HUES6 (cell line): ENCODE measurements around the gene KDSR.

Experiments used
- H3K27ac ChIP-seq: 2 replicates; pipeline ENCODE4 v1.7.0; 2013; ENCODE audit warnings: low read depth, mild to moderate bottlenecking, low read length, inconsistent platforms
- H3K27me3 ChIP-seq: 2 replicates; pipeline ENCODE4 v1.6.1; 2013; ENCODE audit warnings: low read length; ENCODE audit not compliant: control insufficient read depth, insufficient read depth
- H3K36me3 ChIP-seq: 2 replicates; pipeline ENCODE4 v1.6.1; 2013; ENCODE audit warnings: low read length; ENCODE audit not compliant: control insufficient read depth, insufficient read depth
- H3K4me1 ChIP-seq: 2 replicates; pipeline ENCODE4 v1.6.1; 2013; ENCODE audit warnings: low read length; ENCODE audit not compliant: control insufficient read depth, insufficient read depth
- H3K4me3 ChIP-seq: 2 replicates; pipeline ENCODE4 v1.5.1; 2013; ENCODE audit warnings: low read depth, low read length
- H3K9ac ChIP-seq: one replicate; pipeline ENCODE4 v1.6.1; 2013; ENCODE audit warnings: mild to moderate bottlenecking, low read length
- H3K9me3 ChIP-seq: 2 replicates; pipeline ENCODE4 v1.6.1; 2013; ENCODE audit warnings: low read depth, low read length; ENCODE audit not compliant: control insufficient read depth, insufficient read depth

The KDSR gene

DNA sequence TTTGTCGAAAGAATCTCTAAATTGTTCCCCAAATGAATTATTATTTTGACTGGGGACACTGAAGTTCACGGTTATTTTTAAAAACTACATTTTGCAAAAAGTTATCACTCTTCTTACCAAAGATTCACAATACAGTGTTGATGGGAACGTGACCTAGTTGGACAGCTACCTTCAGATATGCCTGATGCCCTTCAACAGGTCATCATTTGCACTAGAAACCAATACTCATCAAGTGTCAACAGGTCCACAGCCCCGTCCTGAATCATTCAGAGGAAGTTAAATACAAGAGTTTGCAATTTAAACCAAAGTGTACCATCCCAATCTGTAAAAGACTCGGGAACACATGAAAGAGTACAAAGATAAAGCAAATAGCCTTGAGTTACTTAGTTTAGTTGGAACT, 75.7 kb downstream of the KDSR start:
- no peak overlapping the region for H3K4me3 ChIP-seq
- no peaks in the 10 kb centered on the region for H3K9me3 ChIP-seq
- H3K36me3 ChIP-seq: no peaks in the 10 kb centered on the region
- H3K27me3 ChIP-seq: no peaks in the 10 kb centered on the region
- no peak overlapping the region for H3K9ac ChIP-seq
- H3K4me1 ChIP-seq: peaks cover 8% of the 10 kb centered on the region; the same call in 1 of the 2 replicates
- no peak overlapping the region for H3K27ac ChIP-seq

DNA sequence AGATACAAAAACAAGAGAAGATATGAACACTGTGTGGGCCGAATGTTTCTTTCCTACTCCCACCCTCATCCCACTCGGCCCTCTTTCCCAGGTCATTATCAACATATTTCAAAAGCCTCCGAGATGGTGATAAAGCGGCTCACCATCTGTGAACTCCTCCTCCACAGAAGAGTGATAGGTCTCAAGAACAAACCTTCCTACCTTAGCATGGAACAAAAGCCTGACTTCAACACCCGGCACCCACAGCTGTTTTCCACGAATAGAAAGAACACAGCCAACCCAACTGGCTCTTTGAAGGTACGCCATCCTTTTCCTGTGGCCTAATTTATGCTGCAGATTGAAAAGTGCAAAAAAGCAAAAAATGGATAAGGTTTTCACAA, 76.2 kb downstream of the KDSR start:
- H3K27me3 ChIP-seq: no peaks in the 10 kb centered on the region

DNA sequence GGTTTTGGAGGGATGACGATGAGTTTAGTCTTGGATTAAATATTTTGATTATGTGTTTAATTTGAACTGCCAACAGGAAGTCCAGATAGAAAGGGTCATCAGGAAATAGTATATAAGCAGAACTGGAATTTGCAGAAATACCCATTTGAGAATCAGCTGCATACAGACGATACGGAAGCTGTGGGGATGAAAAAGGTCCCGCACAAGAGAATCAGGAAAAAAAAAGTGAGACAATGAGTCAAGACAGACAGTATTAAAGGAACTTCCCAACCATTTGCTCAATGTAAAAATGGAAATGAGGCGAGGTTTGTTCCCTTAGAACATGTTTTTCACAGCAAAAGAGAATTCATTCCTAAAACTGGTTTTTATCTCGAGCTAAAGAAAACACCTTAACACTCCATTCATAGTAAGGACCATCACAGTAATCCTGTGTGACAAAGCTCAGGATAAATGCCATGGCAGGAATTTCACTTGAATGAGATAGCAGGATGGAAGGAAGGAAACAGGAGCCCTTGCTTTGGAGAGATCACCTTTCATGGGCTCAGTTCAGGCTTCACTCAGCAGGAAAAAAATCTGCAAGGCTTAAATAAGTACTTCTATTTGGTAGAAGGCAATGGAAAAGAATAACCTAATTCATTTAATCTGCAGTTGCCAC, 76.7 kb downstream of the KDSR start:
- Histone ChIP-seq H3K36me3 (no peaks in the 10 kb centered on the region), H3K4me1 (peaks cover 8% of the 10 kb centered on the region; the same call in 1 of the 2 replicates)

More for the DNA sequence above, 76.2 kb downstream of the KDSR start:
- no peaks in the 10 kb centered on the region for H3K9me3 ChIP-seq
- peaks cover 8% of the 10 kb centered on the region; the same call in 1 of the 2 replicates for H3K4me1 ChIP-seq
- H3K36me3 ChIP-seq: no peaks in the 10 kb centered on the region
- H3K27ac ChIP-seq: no peak overlapping the region
- H3K4me3 ChIP-seq: no peak overlapping the region
- no peak overlapping the region for H3K9ac ChIP-seq

DNA sequence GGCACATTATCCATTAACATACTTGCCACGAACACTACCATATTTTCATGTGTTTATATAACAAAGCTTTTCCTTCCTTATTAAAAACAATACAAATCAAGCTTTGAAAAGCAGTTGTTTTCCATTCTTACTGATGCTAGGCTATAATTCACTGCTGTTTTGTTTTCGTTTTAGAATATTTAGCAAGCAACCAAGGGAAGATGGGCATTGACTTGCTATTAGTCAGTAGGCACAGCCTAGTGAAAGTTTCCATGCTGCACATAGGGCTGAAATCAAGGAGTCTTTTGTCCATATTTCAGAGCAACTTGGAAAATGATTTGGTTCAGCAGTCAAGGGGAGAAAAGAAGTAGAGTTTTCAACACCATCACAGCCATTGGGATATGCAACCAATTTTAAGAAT, 78.7 kb downstream of the KDSR start:
- H3K9me3 ChIP-seq: no peaks in the 10 kb centered on the region
- peaks cover 8% of the 10 kb centered on the region; the same call in 1 of the 2 replicates for H3K4me1 ChIP-seq
- no peak overlapping the region for H3K4me3 ChIP-seq
- H3K36me3 ChIP-seq: no peaks in the 10 kb centered on the region
- H3K9ac ChIP-seq: no peak overlapping the region
- H3K27me3 ChIP-seq: no peaks in the 10 kb centered on the region
- no peak overlapping the region for H3K27ac ChIP-seq

More for the DNA sequence above, 76.7 kb downstream of the KDSR start:
- Histone ChIP-seq H3K4me3 (no peak overlapping the region), H3K9ac (no peak overlapping the region), H3K27ac (no peak overlapping the region), H3K27me3 (no peaks in the 10 kb centered on the region), H3K9me3 (no peaks in the 10 kb centered on the region)

DNA sequence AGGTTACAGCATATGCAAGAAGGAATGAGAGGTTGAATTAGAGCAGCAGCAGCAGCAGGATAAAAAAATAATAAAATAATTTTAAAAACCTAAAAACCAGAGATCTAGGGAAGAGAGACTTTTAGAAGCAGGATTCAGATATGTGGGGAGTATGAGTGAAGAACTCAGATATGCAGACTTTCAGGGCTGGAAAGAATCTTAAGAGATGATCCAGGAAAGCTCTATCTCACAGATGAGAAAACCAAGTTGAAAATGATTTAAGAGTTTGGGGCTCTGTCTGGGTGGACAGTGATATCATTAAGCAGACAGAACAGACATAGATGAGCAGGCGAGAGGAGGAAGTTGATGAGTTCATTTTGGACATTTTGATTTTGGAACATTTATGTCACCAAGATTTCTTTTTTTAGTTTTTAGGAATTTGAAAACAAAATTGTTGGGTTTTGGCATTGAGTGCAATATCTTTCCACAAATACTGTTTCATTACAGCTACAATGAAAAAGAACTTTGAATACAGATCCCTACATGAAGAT, 79.2 kb downstream of the KDSR start:
- no peak overlapping the region for H3K4me3 ChIP-seq
- H3K4me1 ChIP-seq: peaks cover 8% of the 10 kb centered on the region; the same call in 1 of the 2 replicates
- H3K9ac ChIP-seq: no peak overlapping the region
- no peaks in the 10 kb centered on the region for H3K36me3 ChIP-seq
- no peaks in the 10 kb centered on the region for H3K9me3 ChIP-seq
- no peaks in the 10 kb centered on the region for H3K27me3 ChIP-seq
- no peak overlapping the region for H3K27ac ChIP-seq

DNA sequence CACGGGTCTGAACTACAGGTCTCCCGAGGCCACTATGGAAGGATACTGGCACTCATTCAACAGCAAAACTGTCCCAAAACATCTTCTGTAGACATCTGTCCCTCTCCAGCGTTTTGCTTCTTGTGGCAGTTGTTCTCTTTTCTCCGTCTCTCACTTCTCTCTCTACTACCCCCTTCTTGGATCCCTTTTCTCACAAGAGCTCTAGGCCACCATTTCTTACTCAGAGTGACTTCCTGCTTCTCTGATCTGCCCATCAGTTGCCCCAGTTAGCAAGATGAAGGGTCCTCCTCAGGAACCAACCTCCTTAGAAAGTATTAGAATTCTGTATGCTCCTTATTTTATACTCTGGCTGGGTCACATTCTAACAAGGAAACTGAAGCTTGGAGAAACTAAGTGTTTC, 80.1 kb downstream of the KDSR start:
- no peak overlapping the region for H3K27ac ChIP-seq
- H3K36me3 ChIP-seq: no peaks in the 10 kb centered on the region
- H3K4me1 ChIP-seq: peaks cover 8% of the 10 kb centered on the region; the same call in 1 of the 2 replicates
- no peak overlapping the region for H3K9ac ChIP-seq
- no peak overlapping the region for H3K4me3 ChIP-seq
- H3K9me3 ChIP-seq: no peaks in the 10 kb centered on the region
- H3K27me3 ChIP-seq: no peaks in the 10 kb centered on the region

DNA sequence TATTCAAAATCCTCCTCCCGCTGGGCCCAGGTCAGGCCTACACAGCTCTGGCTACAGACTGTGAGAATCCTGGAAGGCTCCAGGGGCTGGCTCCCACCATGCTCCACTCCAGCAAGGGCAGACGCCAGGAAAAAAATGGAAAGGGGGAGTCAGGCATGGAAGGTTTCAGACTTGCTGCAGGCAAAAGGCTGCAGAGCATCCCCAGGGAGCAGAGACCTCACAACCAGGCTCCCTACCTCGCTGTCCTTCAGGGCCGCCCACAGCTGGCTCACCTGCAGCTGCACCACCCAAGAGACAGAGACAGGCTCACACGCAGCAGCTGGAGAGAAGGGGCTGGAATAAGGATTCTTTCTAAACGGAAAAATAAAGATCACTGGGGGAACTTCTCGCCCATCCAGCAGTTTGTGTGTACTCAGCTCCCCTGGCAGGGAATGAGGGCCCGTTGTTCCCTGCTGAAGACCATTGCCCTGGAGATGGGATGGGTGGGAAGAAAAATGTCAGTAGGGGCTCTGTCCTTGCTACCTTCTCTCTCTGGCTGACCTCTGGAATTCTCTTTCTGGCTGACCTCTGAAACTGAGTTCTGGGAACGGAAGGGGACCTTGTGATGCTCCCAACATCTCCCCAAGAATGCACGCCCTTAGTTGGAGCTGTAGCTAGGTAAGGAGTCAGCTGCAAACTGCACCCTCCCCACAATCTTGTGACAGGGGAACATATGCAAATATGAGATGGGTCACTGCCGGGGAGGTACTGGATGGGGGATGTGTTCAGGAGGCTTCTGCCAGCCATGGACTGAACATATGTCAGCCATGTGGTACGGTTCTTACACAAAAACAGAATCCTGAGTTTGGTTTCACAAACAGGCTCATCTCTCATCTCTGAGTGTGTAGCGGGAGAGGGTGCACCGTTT, 81.9 kb downstream of the KDSR start:
- H3K27ac ChIP-seq: no peak overlapping the region
- H3K36me3 ChIP-seq: no peaks in the 10 kb centered on the region
- no peaks in the 10 kb centered on the region for H3K4me1 ChIP-seq
- H3K4me3 ChIP-seq: no peak overlapping the region
- no peaks in the 10 kb centered on the region for H3K27me3 ChIP-seq
- H3K9ac ChIP-seq: no peak overlapping the region
- H3K9me3 ChIP-seq: no peaks in the 10 kb centered on the region

DNA sequence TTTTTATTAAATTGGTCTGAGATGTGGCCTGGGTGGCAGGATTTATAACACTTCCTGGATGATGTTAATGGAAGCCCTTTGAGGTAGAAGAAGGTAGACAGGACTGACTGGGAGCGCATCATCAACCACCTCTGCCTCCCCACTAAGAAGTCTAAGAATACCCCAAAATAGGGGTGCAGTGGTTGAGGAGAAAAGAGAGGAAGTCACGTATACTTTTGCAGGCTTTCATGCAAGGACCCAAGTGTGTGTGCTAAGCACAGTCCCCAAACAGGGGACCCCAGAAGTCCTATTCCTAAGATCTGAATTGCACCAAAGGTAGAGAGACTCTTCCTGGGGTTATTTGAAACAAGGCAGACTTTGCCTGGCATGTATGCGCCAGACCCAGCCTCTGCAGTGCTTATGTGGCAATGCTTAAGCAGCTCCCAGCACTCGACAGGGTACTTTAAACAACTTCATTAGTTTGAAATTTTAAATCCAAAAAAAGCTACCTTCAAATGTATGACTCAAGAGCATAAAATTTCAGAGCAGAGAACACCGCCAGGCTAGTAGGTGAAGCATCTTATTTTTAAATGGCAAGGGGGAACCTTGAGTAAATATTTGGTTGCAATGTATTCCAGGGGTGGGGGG, 82.7 kb downstream of the KDSR start:
- no peaks in the 10 kb centered on the region for H3K27me3 ChIP-seq
- H3K36me3 ChIP-seq: no peaks in the 10 kb centered on the region
- H3K27ac ChIP-seq: no peak overlapping the region
- H3K4me3 ChIP-seq: no peak overlapping the region
- no peak overlapping the region for H3K9ac ChIP-seq
- no peaks in the 10 kb centered on the region for H3K4me1 ChIP-seq
- no peaks in the 10 kb centered on the region for H3K9me3 ChIP-seq

DNA sequence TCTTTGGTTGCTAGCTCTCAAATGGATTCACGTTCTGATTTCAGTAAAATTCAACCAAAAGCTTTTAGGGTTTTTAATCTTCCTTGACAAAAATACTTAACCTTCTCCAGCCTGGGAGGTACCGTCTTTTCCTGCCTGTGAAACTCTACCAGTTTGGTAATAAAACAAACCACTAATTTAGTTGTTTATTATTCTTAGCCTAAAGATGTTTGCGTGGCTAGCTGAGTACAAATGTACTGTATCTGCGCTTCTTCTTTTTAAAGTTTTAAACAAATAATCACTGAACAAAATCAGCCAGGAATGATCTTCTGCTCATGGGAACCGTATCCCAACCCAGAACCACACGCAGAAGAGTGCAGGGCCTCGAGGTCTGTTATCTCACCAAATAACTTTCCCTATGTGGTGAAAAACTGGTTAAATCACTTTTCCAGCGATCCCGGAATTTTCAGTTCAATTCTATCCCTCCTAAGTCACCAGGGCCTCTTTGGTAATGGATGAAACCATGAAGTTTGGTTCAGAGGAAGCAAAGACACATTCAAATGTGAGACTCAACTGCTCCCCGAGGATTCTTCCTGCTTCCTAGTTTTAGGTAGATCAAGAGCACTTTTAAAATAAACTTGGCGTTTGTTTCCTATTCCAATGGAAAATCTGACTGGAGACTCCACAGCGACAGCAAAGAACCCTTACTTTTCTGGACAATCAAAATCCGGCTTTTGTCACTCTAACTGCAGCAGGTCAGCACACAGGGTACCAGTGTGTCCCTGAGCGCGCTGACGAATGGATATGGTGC, 83.5 kb downstream of the KDSR start:
- Histone ChIP-seq H3K4me1 (no peaks in the 10 kb centered on the region), H3K27me3 (no peaks in the 10 kb centered on the region), H3K36me3 (no peaks in the 10 kb centered on the region), H3K9ac (no peak overlapping the region), H3K4me3 (no peak overlapping the region), H3K9me3 (no peaks in the 10 kb centered on the region), H3K27ac (no peak overlapping the region)

DNA sequence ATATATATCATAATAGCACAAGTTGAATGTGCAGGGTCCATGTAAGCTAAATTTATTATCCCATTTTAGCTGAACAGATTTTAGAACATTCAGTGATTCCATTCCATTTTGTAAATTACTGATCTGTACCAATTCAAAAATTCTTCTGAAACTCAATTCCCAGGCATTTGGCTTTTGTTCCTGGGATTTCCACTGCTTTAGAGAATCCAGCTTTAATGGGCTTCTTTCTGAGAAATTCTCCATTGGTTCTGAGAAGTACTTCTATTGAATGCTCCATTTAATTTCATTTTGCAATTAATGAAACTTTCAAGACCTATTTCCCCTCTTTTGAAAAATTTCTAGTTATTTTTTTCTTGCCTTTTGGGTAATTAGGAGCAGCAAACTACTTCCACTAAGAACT, 84.2 kb downstream of the KDSR start:
- Histone ChIP-seq H3K9me3 (no peaks in the 10 kb centered on the region), H3K9ac (no peak overlapping the region), H3K4me3 (no peak overlapping the region), H3K27ac (no peak overlapping the region), H3K4me1 (no peaks in the 10 kb centered on the region), H3K36me3 (no peaks in the 10 kb centered on the region), H3K27me3 (no peaks in the 10 kb centered on the region)
